SK-N-SH treated with all-trans-retinoic acid at 6 μM for 48 hours (cell line): ENCODE results near the gene SRGAP2C.
"Not testable (repeated sequence)": the region's sequence is repeated elsewhere in the genome, so short reads cannot be mapped to it uniquely, and the experiment has no call there.

Experiments
- ARNTL ChIP-seq: fragments of 450-650 bp; formaldehyde crosslinking; IDR thresholded peaks from 2 replicates; pipeline ENCODE4 v1.5.0; 2020; ENCODE audit warnings: low read depth, mild to moderate bottlenecking, moderate library complexity, borderline replicate concordance
- BACH2 ChIP-seq: fragments of 250-450 bp; sonication (Bioruptor Pico); IDR thresholded peaks from 2 replicates; pipeline ENCODE4 v1.9.0; 2021; ENCODE audit warnings: mild to moderate bottlenecking, borderline replicate concordance
- CREB5 ChIP-seq: fragments of 250-450 bp; sonication (Bioruptor Pico); IDR thresholded peaks from 2 replicates; pipeline ENCODE4 v1.5.1; 2020; ENCODE audit warnings: low read depth, mild to moderate bottlenecking, moderate library complexity
- CSDC2 ChIP-seq: fragments of 250-450 bp; sonication (Bioruptor Pico); IDR thresholded peaks from 2 replicates; pipeline ENCODE4 v1.5.0; 2020; ENCODE audit warnings: mild to moderate bottlenecking, moderate library complexity
- ESRRG ChIP-seq: fragments of 250-450 bp; sonication (Bioruptor Pico); IDR thresholded peaks from 2 replicates; pipeline ENCODE4 v1.6.1; 2021; ENCODE audit warnings: mild to moderate bottlenecking
- ISL1 ChIP-seq: fragments of 250-450 bp; sonication (Bioruptor Pico); IDR thresholded peaks from 2 replicates; pipeline ENCODE4 v2.1.2; 2022; ENCODE audit warnings: mild to moderate bottlenecking, moderate library complexity
- PATZ1 ChIP-seq: fragments of 250-450 bp; sonication (Bioruptor Pico); IDR thresholded peaks from 2 replicates; pipeline ENCODE4 v1.8.0; 2020; ENCODE audit warnings: mild to moderate bottlenecking, moderate library complexity, borderline replicate concordance
- RARB ChIP-seq: fragments of 250-450 bp; sonication (Bioruptor Pico); IDR thresholded peaks from 2 replicates; pipeline ENCODE4 v1.8.0; 2021; ENCODE audit warnings: mild to moderate bottlenecking, moderate library complexity
- SNAI2 ChIP-seq: fragments of 250-450 bp; sonication (Bioruptor Pico); IDR thresholded peaks from 2 replicates; pipeline ENCODE4 v1.5.0; 2020; ENCODE audit warnings: mild to moderate bottlenecking, moderate library complexity
- TSHZ2 ChIP-seq: fragments of 250-450 bp; sonication (Bioruptor Pico); IDR thresholded peaks from 2 replicates; pipeline ENCODE4 v1.5.0; 2020; ENCODE audit warnings: mild to moderate bottlenecking, moderate library complexity

- TF ChIP-seq CSDC2 (CRISPR knock-in tag); CREB5; ISL1; RARB (CRISPR knock-in tag); SNAI2 (CRISPR knock-in tag); ESRRG (CRISPR knock-in tag); ARNTL; BACH2 (CRISPR knock-in tag); PATZ1 (CRISPR knock-in tag); TSHZ2 (CRISPR knock-in tag): not testable (repeated sequence)
These were observed 27.7 kb upstream of the SRGAP2C start for GRCh38 chr1:121156958-121157603.
